Measurements from ENCODE around the gene SERPINH1. TPM values are rescaled to one million over a fixed set of nuclear protein-coding genes. Genes with fewer than 3 reads are reported as not detected.

SERPINH1 gene
- polyA plus RNA-seq, 3 donors: 1.6 to 4.6 (median 2.1) TPM

GRCh38 chr11:75570559-75571139 lies 8.6 kb downstream of the SERPINH1 start:
- H3K4me3 Mint-ChIP-seq: no peak overlapping the region

GRCh38 chr11:75571625-75572024 lies 9.6 kb downstream of the SERPINH1 start:
- Mint-ChIP-seq H3K4me3 (no peak overlapping the region), H3K9me3 (peaks cover 3 to 11% (median 5%) of the 10 kb centered on the region in 7 donors), H3K27ac (no peak overlapping the region), H3K4me1 (peaks cover 10% of the 10 kb centered on the region), H3K27me3 (ENCODE audit: low read depth in 3 of 3) (peaks cover 2 to 10% (median 6%) of the 10 kb centered on the region in 3 donors), H3K36me3 (peaks cover 5% of the 10 kb centered on the region in 2 donors)
- Histone ChIP-seq H3K4me2 (replicated peaks; ENCODE audit: extremely low read depth, low read length, poor library complexity, severe bottlenecking) (no peak overlapping the region), H3K27ac (ENCODE audit: low read depth in 1 of 2, low read length in 2 of 2) (no peak overlapping the region), H3K9ac (ENCODE audit: insufficient read depth, low read length, poor library complexity, severe bottlenecking) (no peak overlapping the region), H2AFZ (ENCODE audit: insufficient read depth, low read depth, low read length, poor library complexity, severe bottlenecking) (no peak overlapping the region), H3K9me3 (replicated peaks in 1 of 2; ENCODE audit: control insufficient read depth in 1 of 2, insufficient read depth in 1 of 2, low read length in 2 of 2) (peaks cover 0 to 3% of the 10 kb centered on the region in 2 donors), H3K4me1 (ENCODE audit: control insufficient read depth in 1 of 2, insufficient read depth in 2 of 2, low read length in 2 of 2) (peaks cover 9 to 13% of the 10 kb centered on the region in 2 donors), H3K27me3 (ENCODE audit: control insufficient read depth in 2 of 2, insufficient read depth in 2 of 2, low read length in 2 of 2) (no peaks in the 10 kb centered on the region), H4K20me1 (ENCODE audit: insufficient read depth, low read length) (no peaks in the 10 kb centered on the region), H3K4me3 (replicated peaks in 1 of 3; ENCODE audit: low read depth in 2 of 3, low read length in 3 of 3) (no peak overlapping the region), H3K36me3 (replicated peaks in 1 of 2; ENCODE audit: control insufficient read depth in 1 of 2, insufficient read depth in 2 of 2, low read length in 2 of 2) (peaks cover 5 to 7% of the 10 kb centered on the region in 2 donors), H3K79me2 (ENCODE audit: insufficient read depth, low read length) (no peaks in the 10 kb centered on the region)
- TF ChIP-seq CTCF (IDR thresholded peaks at IDR 0.05): no peak
- no peak for DNase-seq
- intact Hi-C loops (cut with micrococcal nuclease): no loop called here
- WGBS (ENCODE audit: insufficient coverage): 95% methylated on average over 11 of the region's 14 CpGs

More at GRCh38 chr11:75570559-75571139, 8.6 kb downstream of the SERPINH1 start:
- H3K36me3 ChIP-seq (replicated peaks in 1 of 2; ENCODE audit: control insufficient read depth in 1 of 2, insufficient read depth in 2 of 2, low read length in 2 of 2): peaks cover 5 to 7% of the 10 kb centered on the region in 2 donors
- H3K9me3 Mint-ChIP-seq: peaks cover 0 to 2% (median 0%) of the 10 kb centered on the region in 7 donors
- H4K20me1 ChIP-seq (ENCODE audit: insufficient read depth, low read length): no peaks in the 10 kb centered on the region
- no peak overlapping the region for H3K4me2 ChIP-seq (replicated peaks; ENCODE audit: extremely low read depth, low read length, poor library complexity, severe bottlenecking)
- H2AFZ ChIP-seq (ENCODE audit: insufficient read depth, low read depth, low read length, poor library complexity, severe bottlenecking): no peak overlapping the region
- H3K4me1 ChIP-seq (ENCODE audit: control insufficient read depth in 1 of 2, insufficient read depth in 2 of 2, low read length in 2 of 2): peaks cover 0 to 4% of the 10 kb centered on the region in 2 donors
- H3K79me2 ChIP-seq (ENCODE audit: insufficient read depth, low read length): no peaks in the 10 kb centered on the region
- WGBS (ENCODE audit: insufficient coverage): 81% methylated on average over 4 of the region's 9 CpGs
- H3K9me3 ChIP-seq (replicated peaks in 1 of 2; ENCODE audit: control insufficient read depth in 1 of 2, insufficient read depth in 1 of 2, low read length in 2 of 2): no peaks in the 10 kb centered on the region
- peaks cover under 1 to 3% (median 2%) of the 10 kb centered on the region in 3 donors for H3K27me3 Mint-ChIP-seq (ENCODE audit: low read depth in 3 of 3)
- H3K36me3 Mint-ChIP-seq: peaks cover 5% of the 10 kb centered on the region in 2 donors
- no peaks in the 10 kb centered on the region for H3K27me3 ChIP-seq (ENCODE audit: control insufficient read depth in 2 of 2, insufficient read depth in 2 of 2, low read length in 2 of 2)
- TF ChIP-seq CTCF (IDR thresholded peaks at IDR 0.05): no peak
- H3K27ac Mint-ChIP-seq: no peak overlapping the region
- no peak for DNase-seq
- H3K27ac ChIP-seq (ENCODE audit: low read depth in 1 of 2, low read length in 2 of 2): no peak overlapping the region
- intact Hi-C loops (cut with micrococcal nuclease): no loop called here
- H3K4me3 ChIP-seq (replicated peaks in 1 of 3; ENCODE audit: low read depth in 2 of 3, low read length in 3 of 3): no peak overlapping the region
- no peak overlapping the region for H3K9ac ChIP-seq (ENCODE audit: insufficient read depth, low read length, poor library complexity, severe bottlenecking)
- H3K4me1 Mint-ChIP-seq: peaks cover 2% of the 10 kb centered on the region
